Forelimb muscle (tissue), 1 donor: ENCODE results near the gene TXNIP. TPM values are rescaled to one million over a fixed set of nuclear protein-coding genes. Genes with fewer than 3 reads are reported as not detected.

Source experiments
- polyA plus RNA-seq: library from polyadenylated mRNA; unstranded; fragments of 120-200 nt; gene quantifications from one replicate; pipeline ENCODE4 v1.2.1, GENCODE V29; 2013; ENCODE audit not compliant: insufficient read length

The TXNIP gene
- polyA plus RNA-seq, 1 donor: 238 TPM

Other genes with a start within 250 kb of the TXNIP start
- gene RNF115, start 172.5 kb downstream of the TXNIP start, polyA plus RNA-seq: 18.0 TPM
- 20.2 TPM for gene POLR3C, start 172.4 kb downstream of the TXNIP start, polyA plus RNA-seq
- 17.7 TPM for gene NUDT17, start 150.9 kb downstream of the TXNIP start, polyA plus RNA-seq
- gene PIAS3, start 137.5 kb downstream of the TXNIP start, polyA plus RNA-seq: 41.0 TPM
- 2.9 TPM for gene ANKRD35, start 110.7 kb downstream of the TXNIP start, polyA plus RNA-seq
- gene ITGA10, start 86.5 kb downstream of the TXNIP start, polyA plus RNA-seq: 7.5 TPM
- gene PEX11B, start 77.9 kb downstream of the TXNIP start, polyA plus RNA-seq: 22.5 TPM
- gene RBM8A, start 69.1 kb downstream of the TXNIP start, polyA plus RNA-seq: 118 TPM
- 25.5 TPM for gene LIX1L, start 38.6 kb downstream of the TXNIP start, polyA plus RNA-seq
- gene ANKRD34A, start 32.0 kb downstream of the TXNIP start, polyA plus RNA-seq: 0.95 TPM
- gene POLR3GL, start 31.9 kb downstream of the TXNIP start, polyA plus RNA-seq: 39.6 TPM
- gene HJV, start 25.2 kb upstream of the TXNIP start, polyA plus RNA-seq: 258 TPM
- gene NBPF10, start 148.2 kb upstream of the TXNIP start, polyA plus RNA-seq: 1.3 TPM
- gene NOTCH2NLA, start 232.4 kb upstream of the TXNIP start, polyA plus RNA-seq: 22.8 TPM